GF-D8 (cell line): ENCODE data around the gene MACROH2A1.

ENCODE experiments used
- DNase-seq: peaks from one replicate; lab custom pipeline; 2025; lab: John Stamatoyannopoulos, UW

The MACROH2A1 gene

DNA sequence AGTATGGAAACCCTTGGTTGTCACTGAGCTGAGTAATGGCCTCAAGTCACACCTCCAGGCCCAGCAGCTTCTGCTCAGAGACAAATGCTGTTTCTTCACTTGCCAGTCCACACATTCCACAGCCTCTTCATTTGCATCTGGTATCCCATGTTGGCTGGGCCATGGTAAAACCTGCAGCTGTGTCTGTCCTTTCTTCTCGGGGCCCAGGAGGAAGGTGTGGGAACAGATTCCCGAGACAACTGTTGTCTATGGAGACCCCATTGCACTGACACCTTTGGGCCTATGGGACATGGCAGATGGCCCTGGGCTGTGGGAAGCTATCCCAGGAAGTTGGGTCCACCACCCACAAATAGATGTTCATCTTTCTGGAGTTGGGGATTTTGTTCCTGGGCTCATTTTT, 85.1 kb downstream of the MACROH2A1 start:
- no peak for DNase-seq

DNA sequence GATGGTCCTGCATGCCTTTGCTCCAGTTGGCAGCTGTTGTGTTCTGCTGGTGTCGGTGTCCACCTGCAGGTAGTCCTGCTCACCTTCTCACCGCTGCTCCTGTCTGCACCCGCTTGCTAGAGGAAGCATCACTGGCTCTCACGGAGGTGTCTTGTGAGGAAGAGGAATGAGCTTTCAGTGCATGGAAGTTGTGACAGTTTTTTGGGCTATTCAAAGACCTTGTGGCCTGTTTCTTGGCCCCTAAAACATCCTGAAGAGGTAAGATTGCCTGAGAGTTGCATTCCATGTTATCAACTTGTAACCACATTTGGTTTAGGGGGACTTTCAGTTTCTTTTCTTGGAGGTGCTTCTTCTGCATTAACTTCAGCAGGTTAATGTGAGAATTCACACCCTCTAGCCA, 85.6 kb downstream of the MACROH2A1 start:
- no peak for DNase-seq

DNA sequence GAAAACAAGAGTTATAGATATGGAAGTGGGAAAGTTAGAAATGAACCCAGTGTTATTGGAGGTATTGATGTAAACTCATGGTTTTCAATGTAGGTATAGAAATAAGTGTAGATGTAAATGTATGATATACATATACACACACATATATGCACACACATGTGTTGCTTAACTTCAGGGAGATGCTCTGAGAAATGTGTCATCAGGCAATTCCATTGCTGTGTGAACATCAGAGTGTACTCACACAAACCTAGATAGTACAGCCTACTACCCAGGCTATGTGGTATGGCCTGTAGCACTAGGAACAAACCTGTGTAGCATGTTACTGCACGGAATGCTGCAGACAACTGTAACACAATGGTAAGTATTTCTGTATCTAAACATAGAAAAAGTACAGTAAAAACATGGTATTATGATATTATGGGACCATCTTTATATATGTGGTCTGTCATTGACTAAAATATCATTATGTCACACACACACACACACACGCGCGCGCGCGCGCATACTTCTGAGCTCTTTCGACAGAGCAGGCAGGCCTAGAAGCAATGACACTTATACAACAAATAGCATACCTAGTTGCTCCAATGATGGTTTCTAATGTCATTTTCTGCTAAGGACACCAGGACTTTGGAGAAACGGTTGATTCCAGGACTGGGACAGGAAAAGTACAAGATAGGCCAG, 86.6 kb downstream of the MACROH2A1 start:
- no peak for DNase-seq

DNA sequence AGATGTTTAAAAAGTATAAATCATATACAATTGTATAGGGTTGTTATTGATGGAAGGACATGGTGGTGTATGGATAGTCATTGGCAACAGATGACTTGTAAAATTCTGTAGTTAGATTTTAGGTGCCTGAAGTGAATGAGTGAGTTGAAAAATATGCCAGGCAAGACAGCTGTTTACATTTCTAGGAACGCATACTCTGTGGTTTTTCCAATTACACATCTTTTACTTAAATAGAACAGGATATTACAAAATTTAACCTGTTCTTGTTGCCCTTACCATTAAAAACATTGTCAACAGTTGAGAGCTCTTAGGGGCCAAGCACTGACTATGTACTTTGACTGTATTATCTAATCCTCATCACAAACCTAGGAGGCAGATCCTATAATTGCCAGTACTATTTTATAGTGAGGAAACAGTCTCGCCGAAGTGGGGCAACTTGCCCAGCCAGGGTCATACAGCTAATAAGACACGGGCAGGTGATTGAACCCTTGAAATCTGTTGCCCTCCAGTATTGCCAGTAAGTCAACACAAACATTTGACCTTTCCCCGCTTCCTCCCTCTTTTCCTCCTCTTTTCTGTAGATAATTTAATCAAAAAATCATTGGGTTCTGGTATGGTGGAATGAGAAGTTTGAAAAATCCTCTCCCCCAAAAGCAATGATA, 88.6 kb downstream of the MACROH2A1 start:
- DNase-seq = peak; percentile 63

DNA sequence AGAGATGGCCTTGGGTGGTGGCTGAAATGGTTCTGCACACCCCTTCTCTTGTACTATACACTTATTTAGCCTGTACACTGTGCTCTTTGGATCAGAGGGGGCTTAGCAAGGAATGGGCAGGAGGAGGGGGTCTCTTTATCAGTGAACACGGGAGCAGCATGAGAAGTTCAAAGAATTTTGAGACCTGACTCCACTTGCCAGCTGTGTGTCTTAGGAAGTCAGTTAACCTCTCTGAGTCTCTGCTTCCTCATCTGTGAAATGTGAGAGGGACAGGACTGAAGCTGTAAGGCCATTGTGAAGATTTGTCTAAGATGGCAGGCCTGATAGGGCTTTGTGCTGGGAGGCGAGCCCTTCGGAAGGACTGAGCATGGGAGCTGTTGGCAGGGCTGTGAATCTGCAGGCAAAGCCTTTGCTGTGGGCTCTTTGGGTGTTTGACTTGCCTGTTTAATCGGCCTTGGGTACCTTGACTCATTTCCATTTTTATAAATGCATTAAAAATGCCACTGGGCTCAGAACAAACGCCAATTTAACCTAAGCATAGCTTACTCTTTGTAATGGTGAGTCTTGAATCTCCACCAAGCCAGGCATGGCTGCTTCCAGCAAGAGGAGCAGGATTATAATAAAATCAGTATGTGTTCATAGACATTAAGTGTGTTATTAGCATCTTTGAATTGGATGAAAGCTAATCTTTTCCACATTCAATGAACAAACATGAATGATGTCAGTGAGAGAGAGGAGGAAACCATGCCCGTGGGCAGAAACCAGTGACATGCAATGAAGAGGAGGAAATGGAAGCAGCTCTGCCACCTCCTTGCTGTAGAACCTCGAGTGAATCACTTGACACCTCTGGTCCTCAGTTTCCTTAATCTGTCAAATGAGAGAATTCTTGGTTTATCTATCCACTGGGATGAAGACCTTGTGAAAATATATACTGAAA, 89.4 kb downstream of the MACROH2A1 start:
- no peak for DNase-seq

DNA sequence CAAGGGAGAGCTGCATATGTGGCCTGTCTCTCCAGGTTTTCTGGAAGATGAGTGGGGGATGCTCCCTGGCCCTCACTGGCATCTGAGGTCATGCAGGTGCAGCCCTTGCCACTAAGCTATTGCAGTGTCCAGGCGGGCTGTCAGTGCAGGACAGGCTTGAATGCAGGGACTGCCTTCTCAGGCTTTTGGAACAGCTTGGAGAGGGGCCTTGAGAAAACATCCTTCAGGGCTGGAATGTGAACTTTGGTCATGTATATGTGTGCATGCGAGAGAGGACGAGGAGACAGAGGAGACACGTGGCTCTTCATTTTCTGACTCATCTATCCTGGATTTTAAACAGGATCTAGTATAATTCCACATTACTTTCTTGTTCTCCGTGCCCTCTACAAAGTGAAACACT, 90.3 kb downstream of the MACROH2A1 start:
- DNase-seq = no peak

DNA sequence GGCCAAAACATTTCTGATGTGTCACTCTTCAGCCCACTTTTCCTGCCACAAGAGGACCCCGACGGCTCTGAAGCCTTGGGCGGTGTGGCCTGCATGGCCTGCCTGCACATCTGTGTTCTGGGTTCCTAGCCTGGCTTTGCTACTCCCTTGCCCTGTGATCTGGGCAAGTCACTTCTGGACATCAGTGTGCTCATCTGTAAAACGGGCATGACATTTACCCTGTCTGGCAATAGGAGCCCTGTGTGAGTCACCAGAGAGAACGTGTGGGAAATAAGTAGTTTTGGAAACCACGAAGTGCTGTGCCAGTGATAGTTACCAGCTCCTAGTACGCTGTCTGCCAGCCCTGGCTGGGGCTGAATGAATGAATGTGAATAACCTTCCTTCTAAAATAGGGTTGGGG, 90.8 kb downstream of the MACROH2A1 start:
- no peak for DNase-seq

DNA sequence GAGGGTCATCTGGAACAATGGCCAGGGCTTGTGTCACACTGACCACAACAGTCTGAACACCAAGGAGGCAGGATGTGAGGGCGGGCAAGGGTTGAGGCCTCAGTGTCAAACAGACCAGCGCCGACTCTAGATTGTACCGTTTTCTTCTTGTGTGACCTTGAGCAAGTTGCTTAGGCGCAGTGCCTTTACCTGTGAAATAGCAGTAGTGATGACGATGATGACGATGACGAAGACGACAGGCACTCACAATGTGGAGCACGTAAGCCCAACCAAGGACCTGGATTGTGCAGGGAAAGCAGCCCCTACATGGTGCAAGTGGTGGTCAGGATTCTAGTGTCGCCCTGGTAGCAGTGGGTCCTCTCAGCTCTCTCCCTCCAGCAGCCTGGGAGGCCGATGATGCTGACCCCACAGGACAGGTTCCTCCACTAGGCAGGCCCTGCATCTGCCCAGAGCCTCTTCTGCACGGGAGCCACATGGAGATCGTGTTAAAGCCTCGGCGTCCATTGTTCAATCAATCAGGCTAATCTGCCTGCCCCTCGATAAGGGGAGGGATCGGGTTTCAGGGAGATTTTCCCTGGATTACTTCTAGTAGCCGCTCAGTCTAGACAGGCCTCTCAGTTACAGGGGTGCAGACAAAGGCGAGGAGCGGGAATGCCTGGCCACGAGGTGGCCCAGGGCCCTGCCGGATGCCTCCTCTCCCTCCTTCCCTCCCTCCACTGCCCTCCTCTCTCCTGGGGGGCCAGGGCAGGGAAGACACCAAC, 91.7 kb downstream of the MACROH2A1 start:
- DNase-seq = no peak

DNA sequence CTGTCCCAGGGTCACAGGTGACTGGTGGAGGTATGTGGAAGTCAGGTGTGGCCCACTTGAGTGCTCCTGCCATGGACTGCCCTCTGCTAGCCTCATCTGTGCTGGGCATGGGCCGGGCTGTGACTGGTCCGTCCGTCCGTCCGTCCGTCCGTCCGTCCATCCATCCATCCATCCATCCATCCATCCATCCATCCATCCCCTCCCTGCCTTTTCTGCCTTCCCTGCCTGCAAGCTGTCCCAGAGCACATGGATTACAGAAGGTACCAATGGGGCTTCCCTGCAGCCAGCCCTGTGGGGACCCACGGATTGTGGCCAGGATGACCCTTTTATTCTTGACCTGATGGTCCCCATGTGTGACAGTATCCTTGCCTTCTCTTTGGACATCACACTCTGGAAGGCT, 92.5 kb downstream of the MACROH2A1 start:
- DNase-seq = no peak

DNA sequence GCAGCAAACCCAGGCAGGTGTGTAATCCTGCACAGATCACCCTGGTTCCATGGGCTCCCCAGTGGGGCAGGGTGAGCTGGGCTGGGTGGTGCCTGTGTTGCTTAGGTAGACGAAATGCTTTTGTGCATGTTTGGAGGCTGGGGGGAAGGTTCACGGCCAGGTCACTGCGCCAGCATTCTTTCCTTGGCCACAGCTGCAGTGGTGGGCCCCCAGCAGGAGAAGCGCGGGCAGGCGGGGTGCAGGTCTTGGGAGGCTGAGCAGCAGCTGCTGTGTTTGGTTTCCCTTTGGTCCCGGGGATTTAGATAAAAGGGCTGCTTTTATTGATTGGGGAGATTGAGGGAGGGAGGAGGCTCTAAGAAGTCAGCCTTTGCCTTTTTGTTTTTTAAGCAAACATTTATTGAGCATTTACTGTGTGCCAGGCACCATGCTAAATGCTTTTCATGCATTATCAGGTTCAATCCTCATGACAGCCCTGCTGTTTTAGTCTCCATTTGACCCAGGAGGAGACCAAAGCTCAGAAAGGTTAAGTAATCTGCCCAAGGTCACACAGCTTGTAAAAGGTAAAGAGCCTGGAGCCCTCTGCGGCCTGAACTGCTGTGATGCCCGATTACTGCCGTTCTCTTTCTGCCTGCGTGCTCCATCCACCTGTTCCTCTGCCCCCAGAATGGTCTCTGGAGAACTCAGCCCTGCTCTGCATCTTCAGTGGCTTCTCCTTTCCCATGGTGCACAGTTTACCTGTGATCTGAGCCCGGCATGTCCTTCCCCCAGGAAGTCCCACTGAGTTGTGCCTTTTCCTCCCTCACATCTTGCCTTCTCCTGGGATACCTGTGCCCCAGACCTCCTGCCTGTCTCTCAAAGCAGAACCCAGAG, 94.4 kb downstream of the MACROH2A1 start:
- no peak for DNase-seq

DNA sequence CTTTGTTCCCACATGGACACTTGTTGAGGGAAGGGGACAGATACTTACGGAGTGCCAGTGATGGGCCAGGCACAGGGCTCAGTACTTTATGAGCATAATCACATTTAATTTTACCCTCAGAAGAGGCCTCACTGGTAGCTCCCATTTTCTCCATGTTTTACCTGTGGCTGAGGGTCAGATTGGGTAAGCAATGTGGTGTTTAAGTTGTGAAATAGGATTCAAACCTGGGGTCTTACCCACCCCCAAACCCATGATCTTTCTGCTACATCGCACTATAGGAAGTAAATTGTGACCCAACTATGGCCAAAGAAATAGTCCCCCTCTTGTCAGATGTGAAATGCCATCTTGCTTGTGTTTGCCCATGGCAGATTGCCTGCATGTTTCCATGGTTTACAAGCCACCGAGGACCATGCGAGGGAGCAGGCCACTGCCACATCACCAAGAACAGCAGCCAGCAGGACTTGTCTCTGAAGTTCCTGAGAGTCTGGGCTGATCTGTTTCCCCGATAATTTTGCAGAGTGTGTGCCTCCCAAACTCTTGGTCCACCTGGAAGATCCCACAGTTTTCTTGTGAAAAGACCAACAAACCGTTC, 95.4 kb downstream of the MACROH2A1 start:
- DNase-seq = no peak

DNA sequence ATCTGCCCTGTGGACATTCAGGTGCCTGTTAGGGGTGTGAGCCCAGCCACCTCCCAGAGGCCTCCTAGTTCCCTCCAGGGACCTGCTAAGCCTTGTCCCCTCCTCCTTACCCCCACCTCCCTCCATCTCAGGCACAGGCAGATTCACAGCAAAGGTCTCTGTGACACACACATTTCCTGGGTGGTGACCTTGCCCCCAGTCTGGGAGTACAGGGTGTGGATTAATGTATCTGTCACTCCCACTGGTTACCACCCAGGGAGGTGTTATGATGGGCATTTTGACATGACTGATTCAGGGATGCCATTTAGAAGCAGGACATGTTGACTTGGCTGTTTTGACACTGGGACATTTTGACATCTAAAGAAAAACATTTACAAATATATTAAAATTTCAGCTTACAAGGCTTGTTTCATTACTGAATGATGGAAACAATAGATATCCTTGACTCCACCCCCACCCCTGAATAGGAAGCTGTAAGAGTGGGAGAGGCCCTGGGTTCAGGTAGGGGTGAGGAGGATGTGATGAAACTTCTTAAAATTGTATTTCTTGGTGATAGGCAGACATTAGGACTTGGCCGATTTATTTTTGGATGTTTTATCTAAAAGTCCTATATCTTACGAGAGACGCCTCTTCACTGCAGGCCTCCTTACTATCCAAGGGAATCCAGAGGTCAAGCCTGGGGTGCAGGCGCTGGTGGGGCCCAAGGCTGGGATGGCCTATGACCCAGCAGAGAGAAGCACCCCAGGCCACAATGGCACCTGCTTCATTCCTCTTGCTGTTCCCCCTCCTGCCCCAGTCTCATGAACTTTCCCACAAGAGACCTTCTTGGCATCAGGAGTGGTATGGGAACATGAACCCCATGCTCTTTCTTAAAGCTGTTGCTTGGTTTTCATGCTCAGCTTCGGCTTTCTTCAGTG, 101.9 kb downstream of the MACROH2A1 start:
- no peak for DNase-seq

DNA sequence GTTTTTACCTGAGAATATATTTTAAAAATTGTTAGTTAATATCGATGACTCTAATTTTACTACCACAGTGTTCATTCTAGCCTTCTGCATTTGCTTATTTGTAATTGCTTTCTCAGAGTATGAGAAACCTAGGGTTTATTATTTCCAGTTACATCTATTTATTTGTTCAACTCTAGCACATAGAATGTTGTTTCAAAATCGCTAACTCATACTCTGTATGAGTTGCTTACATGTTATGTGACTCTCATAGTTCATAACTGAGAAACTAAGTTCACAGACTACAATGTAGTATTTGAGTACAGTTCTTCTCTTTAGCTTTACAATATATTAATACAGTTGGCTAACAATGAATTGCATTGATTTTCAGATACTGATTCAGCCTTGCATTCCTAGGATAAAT, 103.2 kb downstream of the MACROH2A1 start:
- DNase-seq = no peak

DNA sequence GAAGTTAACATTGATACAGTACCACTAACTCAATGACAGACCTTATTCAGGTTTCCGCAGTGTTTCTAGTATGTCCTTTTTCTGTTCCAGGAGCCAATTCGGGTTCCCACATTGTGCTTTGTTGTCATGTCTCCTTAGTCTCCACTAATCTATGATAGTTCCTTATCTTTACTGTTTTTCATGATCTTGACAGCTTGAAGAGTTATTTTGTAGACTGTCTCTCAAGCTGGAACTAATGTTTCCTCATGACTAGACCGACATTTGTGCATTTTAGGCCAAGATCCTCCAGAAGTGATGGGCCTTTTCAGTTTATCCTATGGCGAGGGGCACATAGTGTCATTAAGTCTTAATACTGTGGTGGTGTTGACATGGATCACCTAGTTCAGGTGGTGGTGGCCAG, 104.2 kb downstream of the MACROH2A1 start:
- DNase-seq = no peak

DNA sequence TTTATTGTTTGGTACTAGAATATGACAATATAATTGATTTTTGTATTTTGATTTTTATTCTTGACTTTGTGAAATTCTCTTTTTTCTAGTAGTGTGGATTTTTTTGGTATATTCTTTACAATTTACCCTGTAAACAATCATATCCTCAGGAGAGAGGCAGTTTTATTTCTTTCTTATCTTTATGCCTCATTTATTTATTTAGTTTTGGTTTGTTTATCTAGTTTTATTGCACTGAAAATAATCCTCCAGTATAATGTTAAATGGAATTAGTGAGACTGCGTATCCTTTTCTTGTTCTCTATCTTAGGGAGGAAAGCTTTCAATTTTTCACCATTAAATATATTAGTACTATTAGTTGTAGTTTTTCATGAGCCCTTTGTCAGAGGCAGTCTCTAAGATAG, 109.4 kb downstream of the MACROH2A1 start:
- no peak for DNase-seq

DNA sequence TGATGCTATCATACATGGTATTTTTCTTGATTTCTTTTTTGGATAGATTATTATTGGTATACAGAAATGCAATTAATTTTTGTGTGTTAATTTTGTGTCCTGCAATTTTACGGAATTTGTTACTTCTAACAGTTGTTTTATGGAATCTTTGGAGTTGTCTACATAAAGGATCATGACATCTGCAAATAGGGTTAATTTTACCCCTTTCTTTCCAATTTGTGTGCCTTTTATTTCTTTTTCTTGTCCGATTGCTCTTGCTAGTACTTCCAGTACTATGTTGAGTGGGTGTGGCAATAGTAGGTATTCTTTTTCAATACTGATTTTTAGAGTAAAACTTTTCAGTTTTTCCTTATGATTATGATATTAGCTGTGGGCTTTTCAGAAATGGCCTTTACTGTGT, 111.5 kb downstream of the MACROH2A1 start:
- no peak for DNase-seq
